ENCODE results near the gene C2orf49.

- TF ChIP-seq, protein P1, sequence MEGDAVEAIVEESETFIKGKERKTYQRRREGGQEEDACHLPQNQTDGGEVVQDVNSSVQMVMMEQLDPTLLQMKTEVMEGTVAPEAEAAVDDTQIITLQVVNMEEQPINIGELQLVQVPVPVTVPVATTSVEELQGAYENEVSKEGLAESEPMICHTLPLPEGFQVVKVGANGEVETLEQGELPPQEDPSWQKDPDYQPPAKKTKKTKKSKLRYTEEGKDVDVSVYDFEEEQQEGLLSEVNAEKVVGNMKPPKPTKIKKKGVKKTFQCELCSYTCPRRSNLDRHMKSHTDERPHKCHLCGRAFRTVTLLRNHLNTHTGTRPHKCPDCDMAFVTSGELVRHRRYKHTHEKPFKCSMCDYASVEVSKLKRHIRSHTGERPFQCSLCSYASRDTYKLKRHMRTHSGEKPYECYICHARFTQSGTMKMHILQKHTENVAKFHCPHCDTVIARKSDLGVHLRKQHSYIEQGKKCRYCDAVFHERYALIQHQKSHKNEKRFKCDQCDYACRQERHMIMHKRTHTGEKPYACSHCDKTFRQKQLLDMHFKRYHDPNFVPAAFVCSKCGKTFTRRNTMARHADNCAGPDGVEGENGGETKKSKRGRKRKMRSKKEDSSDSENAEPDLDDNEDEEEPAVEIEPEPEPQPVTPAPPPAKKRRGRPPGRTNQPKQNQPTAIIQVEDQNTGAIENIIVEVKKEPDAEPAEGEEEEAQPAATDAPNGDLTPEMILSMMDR (IDR thresholded peaks at IDR 0.05 in 2 of 3, conservative IDR thresholded peaks at IDR 0.05 in 1 of 3; ENCODE audit: control insufficient read depth in 2 of 3, extremely low read depth in 1 of 3, insufficient read depth in 1 of 3, low read depth in 3 of 3, low read length in 3 of 3), result no peak
- TF ChIP-seq ATF2 (IDR thresholded peaks at IDR 0.05; ENCODE audit: low read length) (no peak), POLR2AphosphoS5 (IDR thresholded peaks at IDR 0.05; ENCODE audit: low read length) (no peak), CHD1 (IDR thresholded peaks at IDR 0.05; ENCODE audit: low read depth, low read length) (no peak), ZNF217 (IDR thresholded peaks at IDR 0.05) (no peak), REST (IDR thresholded peaks at IDR 0.05; ENCODE audit: low read depth, low read length) (no peak), RCOR1 (conservative IDR thresholded peaks at IDR 0.05; ENCODE audit: low read depth, low read length) (no peak), FOXK2 (IDR thresholded peaks at IDR 0.05) (no peak), TCF7 (IDR thresholded peaks at IDR 0.05; ENCODE audit: borderline replicate concordance) (no peak), JUND (IDR thresholded peaks at IDR 0.05; ENCODE audit: low read depth, low read length) (no peak), ESRRA (IDR thresholded peaks at IDR 0.05; ENCODE audit: low read length) (no peak), POU2F2 (IDR thresholded peaks at IDR 0.05; ENCODE audit: borderline replicate concordance, low read depth, low read length) (no peak), SRF (IDR thresholded peaks at IDR 0.05; ENCODE audit: low read depth in 2 of 2, low read length in 2 of 2) (no peak)
These were observed 33.8 kb downstream of the C2orf49 start for GRCh38 chr2:105371156-105371555.

Measured in GM12878 (cell line).